HG03342 (cell line): ENCODE data around the gene RER1.

Experiments used
- ATAC-seq: cut with Tn5 transposase; IDR thresholded peaks from one replicate; pipeline ENCODE4 v1.9.1; 2021; ENCODE audit warnings: mild to moderate bottlenecking, moderate library complexity; ENCODE audit not compliant: unreplicated experiment

RER1 gene

DNA sequence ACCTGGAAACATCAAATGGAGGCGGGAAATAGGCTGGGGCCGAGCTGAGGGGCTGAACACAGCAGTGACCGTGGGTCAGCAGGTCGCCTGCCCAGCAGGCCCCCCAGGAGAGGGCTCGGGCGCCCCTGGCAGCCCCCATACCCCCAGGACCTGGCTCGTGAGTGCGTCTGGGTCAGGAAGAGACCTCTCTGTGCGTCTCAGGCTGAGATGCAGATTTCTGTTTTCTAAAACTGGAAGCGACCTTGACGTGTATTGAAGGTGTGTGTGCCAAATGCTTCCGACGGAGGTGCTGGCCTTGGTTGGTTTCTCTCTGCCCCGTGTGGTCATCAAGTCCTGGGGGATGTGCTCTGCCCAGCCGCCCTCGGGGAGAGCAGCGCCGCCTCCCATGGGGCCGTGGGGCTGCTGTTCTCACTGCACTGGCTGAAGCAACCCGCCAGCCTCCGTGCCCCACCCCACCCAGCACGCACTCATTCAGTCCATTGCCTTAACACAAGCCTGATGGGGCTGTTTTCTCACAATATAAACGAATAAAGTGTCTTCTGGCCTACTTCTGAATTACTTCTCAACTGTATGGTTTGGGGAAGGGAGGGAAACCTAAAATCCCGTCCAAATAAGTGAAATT is 13.4 kb downstream of the RER1 start:
- ATAC-seq: no peak

DNA sequence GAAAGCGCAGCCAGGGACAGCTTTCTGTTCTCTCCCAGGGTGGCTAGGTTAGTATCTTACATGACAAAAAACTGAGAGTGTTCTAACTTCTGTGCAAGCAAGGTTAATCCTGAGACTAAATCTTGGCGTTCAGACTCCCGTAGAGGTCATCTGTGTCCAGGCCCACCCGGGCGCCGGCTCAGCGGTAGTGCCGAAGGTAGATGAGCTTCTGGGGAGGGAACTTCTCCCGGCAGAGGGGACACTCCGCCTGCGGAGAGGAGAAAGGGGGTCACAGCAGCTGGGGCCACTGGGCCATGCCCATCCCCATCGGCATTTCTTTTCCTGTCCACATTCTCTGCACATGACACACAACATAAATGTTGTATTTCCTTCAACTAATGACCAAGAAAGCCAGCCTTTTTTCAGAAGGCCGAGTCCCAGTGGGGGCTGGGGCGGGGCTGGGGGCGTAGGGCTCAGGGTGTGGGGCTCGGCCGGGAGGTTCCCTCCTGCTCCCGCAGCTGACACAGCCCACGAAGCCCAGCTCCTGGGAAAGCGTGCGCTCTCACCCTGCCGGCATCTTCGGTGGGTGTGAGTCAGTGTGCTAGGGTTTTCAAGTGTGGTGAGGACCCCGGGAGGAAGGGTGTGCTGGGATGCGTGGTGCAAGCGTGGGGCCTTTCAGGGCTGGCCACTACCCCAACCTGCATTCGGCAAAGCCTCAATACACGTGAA is 14.1 kb downstream of the RER1 start:
- no peak for ATAC-seq

DNA sequence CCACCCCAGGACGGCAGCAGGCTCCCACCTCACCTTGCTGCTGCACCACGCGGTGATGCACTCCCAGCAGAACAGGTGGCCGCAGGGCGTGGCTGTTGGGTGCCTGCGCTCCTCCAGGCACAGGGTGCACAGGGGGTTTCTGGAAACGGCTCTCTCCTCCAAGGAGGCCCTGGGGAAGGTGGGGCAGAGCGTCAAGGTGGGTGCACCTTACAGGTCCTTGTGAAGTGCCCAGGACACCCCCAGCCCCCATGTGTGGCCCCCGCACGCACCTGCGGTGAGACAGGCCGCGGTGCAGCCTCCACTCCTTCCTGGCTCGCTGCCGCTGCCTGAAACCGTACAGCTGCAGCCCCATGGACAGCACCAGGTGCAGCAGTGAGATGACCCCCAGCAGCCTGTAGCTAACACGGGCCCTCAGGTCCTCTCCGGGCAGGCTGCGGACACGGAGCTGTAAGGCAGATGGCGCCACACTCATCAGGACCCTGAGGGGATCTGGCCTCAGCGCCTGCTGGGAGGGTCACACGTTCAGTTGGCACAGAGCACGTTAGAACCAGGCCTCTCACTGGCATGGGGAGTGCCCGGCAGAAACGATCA is 14.9 kb downstream of the RER1 start:
- ATAC-seq: no peak

DNA sequence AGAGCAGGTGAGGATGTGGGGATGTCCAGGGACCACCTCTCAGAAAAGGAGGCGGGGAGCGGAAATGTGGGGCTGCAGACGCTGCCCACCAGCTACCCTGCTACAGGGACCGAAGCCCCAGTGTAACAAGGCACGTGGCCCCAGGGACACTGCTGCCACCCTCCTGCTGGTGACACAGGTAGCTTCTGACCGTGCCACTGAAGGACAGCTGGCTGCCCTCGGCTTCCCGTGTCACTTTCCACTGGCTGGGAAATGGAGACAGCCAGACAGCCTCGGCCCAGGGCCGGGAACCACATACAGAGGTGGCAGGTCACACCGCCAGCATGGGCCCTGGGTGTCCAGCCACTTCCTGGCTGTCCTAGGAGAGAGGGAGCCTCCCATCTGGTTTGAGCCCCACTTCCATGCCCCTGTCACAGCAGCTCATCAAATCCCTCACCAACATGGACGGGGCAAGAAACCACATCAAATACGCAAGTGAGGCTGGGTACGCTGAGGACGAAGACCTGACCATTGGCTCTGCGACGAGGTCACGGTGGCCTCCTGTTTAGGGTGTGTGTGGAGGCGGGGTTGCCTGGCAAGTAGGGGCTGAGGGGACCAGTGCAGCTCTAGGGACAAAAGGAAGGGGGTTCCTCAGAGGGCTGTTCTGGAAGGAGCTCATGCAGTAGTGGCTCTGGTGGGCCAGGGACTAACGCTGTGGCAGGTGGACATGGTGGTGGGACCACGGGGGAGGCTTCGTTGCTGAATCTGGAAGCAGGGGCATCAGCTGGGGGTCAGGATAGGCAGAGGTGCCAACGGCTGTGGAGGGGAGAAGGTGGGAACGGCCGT is 15.7 kb downstream of the RER1 start:
- no peak for ATAC-seq

DNA sequence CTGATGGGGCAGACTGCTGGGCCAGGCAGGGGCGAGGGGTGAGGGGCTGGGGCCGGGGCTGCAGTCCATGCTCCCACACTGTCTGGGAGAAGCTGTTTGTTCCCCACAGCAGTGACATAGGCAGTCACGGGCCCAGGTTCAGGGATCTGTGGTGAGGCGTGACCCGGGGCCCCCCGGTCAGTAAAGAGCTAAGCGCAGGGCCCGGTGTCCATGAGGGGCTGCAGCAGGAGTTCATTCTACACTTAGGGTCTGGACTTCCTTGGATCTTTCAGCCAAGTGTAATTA is 16.3 kb downstream of the RER1 start:
- ATAC-seq: no peak

DNA sequence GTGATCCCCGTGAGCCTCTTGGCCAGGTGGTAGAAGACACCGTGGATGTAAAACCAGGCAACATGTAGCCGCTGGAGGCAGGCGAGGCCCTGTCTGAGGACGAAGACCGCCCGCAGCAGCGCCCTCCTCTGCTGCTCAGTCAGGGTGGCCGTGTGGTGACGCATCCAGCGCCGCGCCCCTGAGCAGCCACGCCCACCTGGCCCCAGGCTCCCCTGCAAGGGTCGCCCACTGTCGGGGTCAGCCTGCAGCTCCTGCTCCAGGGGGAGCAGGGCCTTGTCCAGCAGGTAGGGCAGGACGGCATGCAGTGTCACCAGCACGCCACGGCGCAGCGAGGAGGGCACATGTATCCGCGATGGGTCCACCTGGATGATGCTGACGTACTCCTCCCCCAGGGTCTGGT is 16.8 kb downstream of the RER1 start:
- no peak for ATAC-seq

DNA sequence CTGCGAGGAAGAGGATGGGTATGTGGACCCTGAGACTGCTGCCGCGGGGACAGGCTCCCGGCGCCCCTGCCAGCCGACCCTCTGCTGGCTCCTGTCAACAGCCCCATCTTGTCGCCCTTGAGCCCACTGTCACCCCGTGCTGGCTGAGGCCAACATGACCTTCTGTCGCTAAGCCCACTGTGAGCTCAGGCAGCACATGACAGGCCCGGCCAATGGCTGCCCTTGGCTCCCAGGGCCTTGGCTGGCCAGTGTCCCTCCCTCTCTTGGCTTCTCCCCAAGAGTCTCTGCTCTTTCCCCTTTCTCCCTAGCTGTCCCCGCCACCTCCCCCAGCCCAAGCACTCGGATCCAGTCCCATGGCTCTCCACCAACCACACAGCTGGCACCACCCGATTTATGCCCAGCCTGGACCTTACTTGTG is 17.2 kb downstream of the RER1 start:
- ATAC-seq: no peak

DNA sequence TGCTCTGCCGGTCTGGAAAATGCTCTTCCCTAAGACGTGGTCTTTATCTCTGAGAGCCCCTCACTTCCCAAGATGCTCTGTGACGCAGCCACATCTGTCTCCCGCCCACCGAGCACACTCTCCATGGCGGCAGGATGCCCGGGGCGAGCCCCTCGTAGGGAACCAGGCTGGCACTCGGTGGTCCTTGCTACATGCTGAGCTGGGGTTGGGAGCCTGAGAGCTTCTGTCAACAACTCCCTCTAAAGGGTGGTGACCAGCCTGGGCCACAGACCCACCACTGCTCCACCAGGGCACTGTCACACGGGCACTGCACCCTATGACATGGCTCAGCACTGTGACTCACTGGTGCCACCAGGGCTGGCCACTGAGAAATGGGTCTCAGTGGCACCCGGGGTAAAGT is 18.1 kb downstream of the RER1 start:
- no peak for ATAC-seq

DNA sequence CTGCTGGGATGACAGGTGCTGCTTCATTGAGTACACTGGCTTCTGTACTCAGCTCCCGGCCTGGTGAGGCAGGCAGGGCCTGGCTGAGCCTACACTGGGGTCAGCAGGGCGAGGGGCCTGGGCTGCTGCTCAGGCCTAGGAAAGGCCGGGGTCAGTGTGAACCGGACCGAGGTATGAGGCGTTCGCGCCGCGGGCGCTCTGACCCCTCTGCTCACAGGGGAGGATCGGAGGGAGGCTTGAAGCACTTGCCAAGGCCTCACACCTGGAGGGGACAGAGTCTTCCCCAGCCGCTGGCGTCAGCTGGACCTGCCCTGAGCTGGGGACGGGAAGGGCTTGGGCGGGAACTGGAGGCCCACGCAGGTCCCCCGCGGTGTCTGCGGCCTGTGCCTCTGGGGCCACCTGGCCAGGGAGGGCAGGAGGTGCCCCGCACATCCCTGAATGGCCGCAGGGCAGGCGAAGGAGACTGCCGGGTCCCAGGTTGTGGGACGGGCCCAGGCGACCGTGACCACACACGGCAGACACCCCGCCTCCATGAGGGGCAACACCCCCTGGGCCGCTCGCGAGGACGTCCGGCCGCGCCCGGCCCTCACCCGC is 20.3 kb downstream of the RER1 start:
- peak; percentile 17 for ATAC-seq

DNA sequence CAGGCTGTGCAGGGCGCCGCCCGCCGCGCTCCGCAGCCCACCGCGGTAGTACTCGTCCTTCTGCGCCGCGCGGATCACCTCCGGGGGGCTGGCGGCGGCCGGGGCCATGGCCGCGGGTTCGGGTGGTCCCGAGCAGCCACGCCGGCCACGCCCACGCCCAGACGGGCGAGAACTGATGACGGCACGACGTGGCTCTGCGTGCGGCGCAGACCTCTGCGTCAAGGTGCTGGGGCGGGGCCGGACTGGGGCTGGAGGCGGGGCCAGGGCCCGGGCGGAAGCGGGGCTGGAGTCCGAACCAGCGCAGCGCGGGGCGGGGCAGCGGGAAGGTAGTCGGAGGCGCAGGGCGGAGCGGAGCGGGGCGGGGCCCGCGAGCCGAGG is 20.7 kb downstream of the RER1 start, which contains the start of gene PEX10:
Gene PEX10 (minus strand): TSS at position 170 of the 378 bp plus-strand sequence. CDS start 62 bp downstream, at position 108.
- peak; percentile 74 for ATAC-seq

DNA sequence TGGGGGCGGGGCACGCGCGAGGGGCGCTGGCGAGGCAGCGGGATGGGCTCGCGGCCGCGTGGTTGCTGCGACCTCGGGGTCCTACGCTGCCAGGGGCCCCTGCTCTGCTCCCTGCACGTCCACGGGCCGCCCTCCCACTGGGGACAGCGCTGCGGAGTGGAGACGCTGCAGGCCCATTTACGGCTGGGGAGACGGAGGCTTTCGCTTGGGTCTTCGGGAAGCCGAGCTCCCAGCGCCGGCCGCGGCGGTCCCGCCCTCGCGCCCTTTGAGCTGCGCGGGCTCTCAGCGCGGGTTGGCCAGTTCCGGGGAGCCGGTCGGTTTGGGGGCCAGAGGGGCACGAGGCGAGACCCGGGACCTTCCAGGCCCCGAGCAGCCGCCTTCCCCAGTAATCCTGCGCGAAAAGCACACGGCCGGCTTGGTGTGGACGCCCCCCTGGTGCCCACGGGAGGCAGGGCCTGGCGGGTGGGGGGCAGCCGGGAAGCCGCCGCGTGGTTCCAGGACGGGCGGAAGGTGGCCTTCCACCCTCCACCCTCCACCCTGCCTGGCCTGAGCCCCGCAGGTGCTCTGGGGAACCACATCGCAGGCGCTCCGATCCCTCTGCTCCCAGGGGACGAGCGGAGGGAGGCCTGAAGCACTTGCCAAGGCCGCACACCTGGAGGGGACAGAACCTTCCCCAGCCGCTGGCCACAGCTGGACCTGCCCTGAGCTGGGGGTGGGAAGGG is 21.3 kb downstream of the RER1 start:
- ATAC-seq: peak; percentile 16

DNA sequence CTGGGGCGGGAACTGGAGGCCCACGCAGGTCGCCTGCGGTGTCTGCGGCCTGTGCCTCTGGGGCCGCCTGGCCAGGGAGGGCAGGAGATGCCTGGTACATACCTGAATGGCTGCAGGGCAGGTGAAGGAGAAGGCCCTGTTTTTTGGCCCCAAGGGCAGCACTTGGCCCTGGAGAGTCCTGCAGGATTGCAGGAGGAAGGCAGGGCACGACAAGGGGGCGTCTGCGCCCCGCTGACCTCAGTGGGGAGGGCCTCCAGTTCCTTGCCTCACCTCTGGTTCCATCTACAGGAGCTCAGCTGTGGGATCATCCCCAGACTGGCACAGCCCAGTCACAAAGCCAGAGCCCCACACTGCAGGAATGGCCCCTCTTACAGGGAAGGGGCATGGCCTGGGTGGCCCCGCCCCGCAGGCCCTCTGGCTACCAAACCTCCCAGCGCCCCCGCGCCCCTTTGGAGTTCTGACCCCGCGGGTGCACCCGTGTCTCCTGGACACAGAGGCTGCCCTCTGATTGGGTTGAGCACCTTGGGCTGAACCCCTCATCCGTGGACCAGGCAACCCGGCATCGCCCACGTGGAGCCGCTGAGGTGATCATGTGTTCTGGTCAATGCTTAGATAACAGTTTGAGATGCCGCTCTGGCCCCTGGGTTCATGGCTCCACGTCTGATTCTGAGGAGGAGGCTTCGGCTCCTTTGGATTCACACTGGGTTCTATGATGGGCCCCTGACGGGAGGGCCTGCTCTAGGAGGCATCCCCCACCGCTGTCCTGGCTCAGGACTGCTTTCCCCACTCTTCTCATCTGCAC is 22.1 kb downstream of the RER1 start:
- no peak for ATAC-seq

DNA sequence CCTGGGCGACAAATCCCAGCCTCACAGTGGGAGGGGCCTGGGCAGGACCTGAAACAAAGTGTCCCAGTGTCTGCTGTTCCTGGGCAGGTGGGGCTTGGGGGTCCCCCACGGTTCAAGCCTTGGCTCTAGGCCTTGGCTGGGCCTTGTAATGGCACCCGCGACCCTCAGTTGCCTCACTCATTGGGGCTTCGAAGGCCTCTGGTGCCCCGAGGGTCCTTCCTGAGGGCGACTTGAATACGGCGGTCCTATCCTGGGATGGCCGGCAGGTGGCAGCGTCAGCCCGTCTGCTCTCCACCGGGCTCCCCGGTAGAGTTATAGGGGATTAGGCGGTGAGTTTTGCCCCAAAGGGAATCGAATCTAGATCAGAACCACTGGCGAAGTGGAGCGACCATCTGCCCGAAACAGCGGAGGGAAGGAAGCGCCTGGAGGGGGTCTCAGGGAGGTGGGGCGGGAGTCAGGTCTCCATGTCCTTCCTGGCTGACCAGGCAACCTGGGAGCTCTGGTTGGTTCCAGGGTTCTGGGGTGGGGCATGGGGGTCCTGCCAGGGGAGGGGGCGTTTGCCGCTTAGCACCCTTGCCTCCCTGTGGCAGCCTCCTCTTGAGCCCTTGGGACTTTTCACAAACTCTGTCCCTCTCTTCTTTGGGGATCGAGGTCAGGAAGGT is 22.8 kb downstream of the RER1 start:
- no peak for ATAC-seq

DNA sequence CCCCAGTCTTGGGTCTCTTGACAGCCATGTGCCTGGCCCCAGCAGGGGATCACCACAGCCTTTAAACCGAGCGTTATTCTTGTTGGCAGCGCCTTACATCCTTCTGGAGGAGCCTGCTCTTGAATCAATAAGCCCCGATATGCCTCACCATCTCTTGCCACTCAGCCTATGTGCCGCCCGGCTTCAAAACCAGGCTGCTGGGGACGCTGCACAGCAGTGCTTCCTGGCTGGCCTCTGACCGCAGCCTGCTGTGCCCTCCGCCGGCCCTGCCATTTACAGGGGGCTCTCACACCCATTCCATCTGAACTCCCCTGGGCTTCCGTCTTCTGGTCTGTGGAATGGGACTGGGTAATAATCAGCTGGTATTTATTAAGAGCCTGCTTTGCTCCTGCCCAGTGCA is 23.7 kb downstream of the RER1 start:
- ATAC-seq: no peak

DNA sequence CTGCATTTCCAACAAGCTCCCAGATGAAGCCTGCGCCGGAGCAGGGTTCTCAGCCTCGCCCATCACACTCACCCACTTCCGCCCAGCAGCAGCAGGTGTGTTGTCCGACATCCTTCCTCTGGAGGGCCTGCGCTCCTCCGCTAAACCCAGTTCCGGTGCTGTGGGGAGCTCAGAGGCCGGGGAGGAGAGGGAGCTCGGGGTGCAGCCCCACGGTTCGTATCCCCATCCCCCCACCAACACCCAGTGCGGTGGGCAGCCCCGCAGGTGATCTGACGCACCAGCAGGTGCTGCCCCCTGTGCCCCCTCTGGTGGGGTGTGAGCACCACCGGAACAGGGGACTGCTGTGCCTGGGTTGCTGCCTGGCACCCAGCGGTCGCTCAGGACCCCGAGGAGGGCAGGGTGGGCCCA is 24.2 kb downstream of the RER1 start:
- ATAC-seq: no peak

DNA sequence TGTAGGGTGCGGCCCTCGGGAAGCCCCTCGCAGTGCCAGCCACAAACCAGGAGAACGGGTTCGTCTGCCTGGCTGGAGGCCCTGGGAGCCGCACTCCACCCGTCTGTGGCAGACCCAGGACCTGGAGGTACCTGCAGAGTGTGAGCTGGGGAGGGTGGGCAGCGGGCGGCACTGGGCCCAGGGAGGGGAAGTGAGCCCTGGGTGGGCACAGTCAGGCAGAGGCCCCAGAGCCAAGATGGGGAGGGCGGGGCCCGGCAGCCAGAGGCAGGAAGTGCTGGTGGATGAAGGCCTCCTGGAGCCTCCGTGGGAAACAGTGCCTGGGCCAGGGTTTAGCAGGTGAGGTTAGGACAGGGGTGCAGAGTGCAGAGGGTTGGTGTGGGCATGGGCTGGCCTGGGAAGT is 24.8 kb downstream of the RER1 start:
- ATAC-seq: no peak

DNA sequence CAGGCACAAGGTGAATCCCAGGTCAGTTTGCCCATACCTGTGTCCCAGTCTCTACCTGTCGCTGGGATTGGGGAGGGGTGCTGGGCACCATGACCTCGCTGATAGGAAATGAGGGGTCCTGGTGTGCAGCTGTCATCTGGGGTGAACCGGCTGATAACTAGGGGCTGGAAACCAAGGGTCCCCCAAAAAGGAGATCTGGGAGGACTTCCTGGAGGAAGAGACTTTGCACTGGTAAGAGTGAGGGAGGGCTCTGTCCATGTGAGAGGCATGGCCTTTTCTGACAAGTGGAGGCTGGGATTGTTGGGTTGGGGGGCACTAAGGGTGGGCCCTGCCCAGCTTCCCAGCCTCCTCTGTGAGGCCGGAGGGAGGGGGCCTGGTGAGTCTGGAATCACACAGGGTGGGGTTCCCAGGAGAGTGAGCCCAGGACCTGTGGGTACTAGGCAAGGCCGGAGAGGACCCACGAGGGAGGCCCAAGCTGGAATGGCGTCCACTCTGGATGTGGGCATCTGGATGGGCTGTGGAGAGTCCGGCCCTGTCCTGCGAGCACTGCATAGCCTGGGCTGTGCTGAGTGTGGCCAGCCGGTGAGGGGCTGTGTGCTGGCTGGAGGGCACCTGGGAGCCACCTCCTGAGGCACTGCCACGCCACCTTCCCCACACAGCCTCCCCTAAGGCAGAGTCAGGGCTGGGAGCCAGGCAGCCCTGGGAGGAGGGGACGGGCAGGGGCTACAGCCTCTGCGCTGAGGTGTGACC is 25.6 kb downstream of the RER1 start:
- ATAC-seq: no peak

DNA sequence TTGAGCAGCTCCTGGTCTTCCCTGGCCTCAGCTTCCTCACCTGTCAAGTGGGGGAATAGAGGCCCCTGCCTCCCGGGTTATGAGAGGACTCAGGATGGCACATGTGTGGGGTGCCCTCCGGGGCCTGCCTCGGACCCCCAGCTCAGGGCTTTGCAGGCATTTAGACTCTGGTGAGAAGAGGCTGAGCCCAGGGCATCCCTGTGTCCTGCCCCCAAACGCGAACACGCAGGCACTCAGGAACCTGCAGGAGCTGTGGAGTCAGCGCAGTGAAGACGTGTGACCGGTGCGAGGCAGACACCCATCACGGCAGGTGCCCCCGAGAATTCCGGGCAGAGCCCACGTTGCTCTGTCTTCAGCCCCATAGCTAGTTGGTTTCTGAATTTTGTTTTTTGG is 26.2 kb downstream of the RER1 start:
- no peak for ATAC-seq
